ENCODE results near the gene MKRN3. TPM values are rescaled to one million over a fixed set of nuclear protein-coding genes. Genes with fewer than 3 reads are reported as not detected.

Gene MKRN3
- total RNA-seq, 1 experiment from 2014 or later, result not detected

DNA sequence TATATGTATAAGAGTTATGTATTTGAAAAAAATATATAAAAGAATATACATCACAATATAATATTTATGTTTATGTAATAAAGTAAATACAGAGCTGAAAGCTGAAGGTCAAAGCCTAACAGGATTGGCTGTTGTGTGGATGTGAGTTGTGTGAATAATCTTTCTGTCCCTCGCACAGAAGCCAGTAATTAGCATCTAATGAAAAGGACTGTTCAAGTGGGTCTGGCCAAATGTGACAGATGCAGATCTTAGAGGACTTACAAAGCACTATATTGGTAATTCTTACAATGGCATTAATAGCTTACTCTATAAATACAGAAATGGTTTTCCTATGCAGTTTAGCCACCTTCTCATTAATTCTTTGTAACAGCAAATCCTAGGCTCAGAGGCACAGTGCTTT, 2.4 kb downstream of the MKRN3 start (continued):
- TF ChIP-seq, protein P1, sequence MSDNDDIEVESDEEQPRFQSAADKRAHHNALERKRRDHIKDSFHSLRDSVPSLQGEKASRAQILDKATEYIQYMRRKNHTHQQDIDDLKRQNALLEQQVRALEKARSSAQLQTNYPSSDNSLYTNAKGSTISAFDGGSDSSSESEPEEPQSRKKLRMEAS (CRISPR knock-in tag; IDR thresholded peaks at IDR 0.05), result no peak
- TF ChIP-seq, protein P2, sequence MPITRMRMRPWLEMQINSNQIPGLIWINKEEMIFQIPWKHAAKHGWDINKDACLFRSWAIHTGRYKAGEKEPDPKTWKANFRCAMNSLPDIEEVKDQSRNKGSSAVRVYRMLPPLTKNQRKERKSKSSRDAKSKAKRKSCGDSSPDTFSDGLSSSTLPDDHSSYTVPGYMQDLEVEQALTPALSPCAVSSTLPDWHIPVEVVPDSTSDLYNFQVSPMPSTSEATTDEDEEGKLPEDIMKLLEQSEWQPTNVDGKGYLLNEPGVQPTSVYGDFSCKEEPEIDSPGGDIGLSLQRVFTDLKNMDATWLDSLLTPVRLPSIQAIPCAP (CRISPR knock-in tag; IDR thresholded peaks at IDR 0.05), result no peak
- TF ChIP-seq ZNF138 (CRISPR knock-in tag; conservative IDR thresholded peaks at IDR 0.05), result no peak

DNA sequence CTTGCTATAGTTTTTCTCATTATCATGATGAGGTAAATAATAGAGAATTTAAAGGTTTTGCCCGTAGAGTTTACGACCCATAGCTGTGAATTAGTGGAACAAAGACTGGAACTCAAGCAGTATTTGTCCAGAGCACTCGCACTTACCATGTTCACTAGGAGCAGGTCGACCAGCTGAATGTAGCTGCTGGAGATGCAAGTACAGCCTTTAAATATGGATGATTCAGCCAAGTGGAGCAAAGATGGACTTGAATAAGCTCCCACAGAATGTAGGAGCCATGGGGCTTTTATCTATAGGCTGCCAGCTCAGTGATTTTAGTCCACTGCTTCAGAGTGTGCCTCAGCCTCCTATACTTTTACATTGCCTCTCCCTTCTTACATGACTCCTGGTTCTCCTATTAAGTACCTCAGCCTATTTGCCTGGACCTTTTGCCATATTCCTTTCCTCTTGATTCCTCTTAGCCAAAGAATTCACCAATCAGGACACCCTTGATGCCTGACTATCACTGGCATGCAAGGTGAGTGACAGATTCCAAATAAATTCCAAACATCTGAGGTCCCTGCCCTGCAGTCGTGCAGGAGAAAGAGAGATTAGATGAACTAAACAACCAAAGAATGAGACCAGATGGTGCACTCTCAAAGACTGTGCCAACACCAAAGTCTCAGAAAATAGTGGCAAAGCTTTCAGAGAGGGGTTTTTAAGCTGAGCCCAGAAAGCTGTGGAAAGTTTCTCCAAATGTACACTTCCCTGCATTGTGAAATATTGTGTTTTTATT, 3.9 kb downstream of the MKRN3 start:
- DNase-seq (ENCODE audit: low spot score), result no peak
- H3K9me3 Mint-ChIP-seq, result peaks cover 60% of the 10 kb centered on the region
- peaks cover 8% of the 10 kb centered on the region for H3K4me1 Mint-ChIP-seq
- H3K27me3 Mint-ChIP-seq (ENCODE audit: low read depth), result peaks cover 5% of the 10 kb centered on the region
- TF ChIP-seq CREM (CRISPR knock-in tag; IDR thresholded peaks at IDR 0.05), result no peak
- no peak for TF ChIP-seq RORB (CRISPR knock-in tag; IDR thresholded peaks at IDR 0.05)
- TF ChIP-seq, protein P3, sequence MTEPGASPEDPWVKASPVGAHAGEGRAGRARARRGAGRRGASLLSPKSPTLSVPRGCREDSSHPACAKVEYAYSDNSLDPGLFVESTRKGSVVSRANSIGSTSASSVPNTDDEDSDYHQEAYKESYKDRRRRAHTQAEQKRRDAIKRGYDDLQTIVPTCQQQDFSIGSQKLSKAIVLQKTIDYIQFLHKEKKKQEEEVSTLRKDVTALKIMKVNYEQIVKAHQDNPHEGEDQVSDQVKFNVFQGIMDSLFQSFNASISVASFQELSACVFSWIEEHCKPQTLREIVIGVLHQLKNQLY (CRISPR knock-in tag; IDR thresholded peaks at IDR 0.05), result no peak
- no peak for TF ChIP-seq OVOL2 (CRISPR knock-in tag; IDR thresholded peaks at IDR 0.05; ENCODE audit: borderline replicate concordance)
- TF ChIP-seq FOXP1 (CRISPR knock-in tag; IDR thresholded peaks at IDR 0.05; ENCODE audit: borderline replicate concordance), result no peak
- no peak for TF ChIP-seq NFYB (CRISPR knock-in tag; conservative IDR thresholded peaks at IDR 0.05; ENCODE audit: low read depth)
- no peak for TF ChIP-seq GABPB1 (CRISPR knock-in tag; IDR thresholded peaks at IDR 0.05)
- no peak for TF ChIP-seq NR1H2 (CRISPR knock-in tag; IDR thresholded peaks at IDR 0.05)
- TF ChIP-seq, protein P4, sequence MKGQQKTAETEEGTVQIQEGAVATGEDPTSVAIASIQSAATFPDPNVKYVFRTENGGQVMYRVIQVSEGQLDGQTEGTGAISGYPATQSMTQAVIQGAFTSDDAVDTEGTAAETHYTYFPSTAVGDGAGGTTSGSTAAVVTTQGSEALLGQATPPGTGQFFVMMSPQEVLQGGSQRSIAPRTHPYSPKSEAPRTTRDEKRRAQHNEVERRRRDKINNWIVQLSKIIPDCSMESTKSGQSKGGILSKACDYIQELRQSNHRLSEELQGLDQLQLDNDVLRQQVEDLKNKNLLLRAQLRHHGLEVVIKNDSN (CRISPR knock-in tag; IDR thresholded peaks at IDR 0.05), result no peak
- peaks cover 38% of the 10 kb centered on the region for H3K36me3 Mint-ChIP-seq
- ATAC-seq, result no peak
- H3K27ac Mint-ChIP-seq, result no peak overlapping the region
- no peak overlapping the region for H3K4me3 Mint-ChIP-seq
- ChIA-PET CTCF (no interaction called here), POLR2A (no interaction called here)

DNA sequence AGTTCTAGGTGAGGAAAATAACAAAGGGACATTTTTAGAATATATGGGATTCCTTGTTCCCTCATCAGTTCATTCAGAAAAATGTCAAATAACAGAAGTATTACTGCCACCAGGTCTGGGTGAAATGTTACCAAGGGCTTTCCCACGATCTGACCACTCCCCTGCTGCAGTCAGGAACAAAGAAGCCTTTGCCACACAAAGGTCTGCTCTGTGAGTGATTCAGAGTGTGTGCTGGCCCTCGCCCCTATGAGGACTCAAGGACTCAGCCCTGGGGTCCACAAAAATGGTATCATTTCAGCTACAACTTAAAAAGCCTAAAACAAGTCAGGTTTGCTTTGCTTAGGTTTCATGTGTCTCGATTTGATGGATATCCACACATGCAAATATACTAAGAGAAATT, 5.0 kb downstream of the MKRN3 start:
- peaks cover 57% of the 10 kb centered on the region for H3K9me3 Mint-ChIP-seq
- no peak overlapping the region for H3K27ac Mint-ChIP-seq
- H3K4me1 Mint-ChIP-seq, result peaks cover 8% of the 10 kb centered on the region
- ATAC-seq (no peak), DNase-seq (ENCODE audit: low spot score) (no peak)
- H3K36me3 Mint-ChIP-seq, result peaks cover 29% of the 10 kb centered on the region
- no peaks in the 10 kb centered on the region; the same call in none of the 2 replicates for H3K27me3 Mint-ChIP-seq (ENCODE audit: low read depth)
- ChIA-PET POLR2A (no interaction called here), CTCF (no interaction called here)
- no peak overlapping the region for H3K4me3 Mint-ChIP-seq
- TF ChIP-seq ZNF263 (CRISPR knock-in tag; IDR thresholded peaks at IDR 0.05; ENCODE audit: low read depth), result no peak
- TF ChIP-seq, protein P5, sequence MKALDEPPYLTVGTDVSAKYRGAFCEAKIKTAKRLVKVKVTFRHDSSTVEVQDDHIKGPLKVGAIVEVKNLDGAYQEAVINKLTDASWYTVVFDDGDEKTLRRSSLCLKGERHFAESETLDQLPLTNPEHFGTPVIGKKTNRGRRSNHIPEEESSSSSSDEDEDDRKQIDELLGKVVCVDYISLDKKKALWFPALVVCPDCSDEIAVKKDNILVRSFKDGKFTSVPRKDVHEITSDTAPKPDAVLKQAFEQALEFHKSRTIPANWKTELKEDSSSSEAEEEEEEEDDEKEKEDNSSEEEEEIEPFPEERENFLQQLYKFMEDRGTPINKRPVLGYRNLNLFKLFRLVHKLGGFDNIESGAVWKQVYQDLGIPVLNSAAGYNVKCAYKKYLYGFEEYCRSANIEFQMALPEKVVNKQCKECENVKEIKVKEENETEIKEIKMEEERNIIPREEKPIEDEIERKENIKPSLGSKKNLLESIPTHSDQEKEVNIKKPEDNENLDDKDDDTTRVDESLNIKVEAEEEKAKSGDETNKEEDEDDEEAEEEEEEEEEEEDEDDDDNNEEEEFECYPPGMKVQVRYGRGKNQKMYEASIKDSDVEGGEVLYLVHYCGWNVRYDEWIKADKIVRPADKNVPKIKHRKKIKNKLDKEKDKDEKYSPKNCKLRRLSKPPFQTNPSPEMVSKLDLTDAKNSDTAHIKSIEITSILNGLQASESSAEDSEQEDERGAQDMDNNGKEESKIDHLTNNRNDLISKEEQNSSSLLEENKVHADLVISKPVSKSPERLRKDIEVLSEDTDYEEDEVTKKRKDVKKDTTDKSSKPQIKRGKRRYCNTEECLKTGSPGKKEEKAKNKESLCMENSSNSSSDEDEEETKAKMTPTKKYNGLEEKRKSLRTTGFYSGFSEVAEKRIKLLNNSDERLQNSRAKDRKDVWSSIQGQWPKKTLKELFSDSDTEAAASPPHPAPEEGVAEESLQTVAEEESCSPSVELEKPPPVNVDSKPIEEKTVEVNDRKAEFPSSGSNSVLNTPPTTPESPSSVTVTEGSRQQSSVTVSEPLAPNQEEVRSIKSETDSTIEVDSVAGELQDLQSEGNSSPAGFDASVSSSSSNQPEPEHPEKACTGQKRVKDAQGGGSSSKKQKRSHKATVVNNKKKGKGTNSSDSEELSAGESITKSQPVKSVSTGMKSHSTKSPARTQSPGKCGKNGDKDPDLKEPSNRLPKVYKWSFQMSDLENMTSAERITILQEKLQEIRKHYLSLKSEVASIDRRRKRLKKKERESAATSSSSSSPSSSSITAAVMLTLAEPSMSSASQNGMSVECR (CRISPR knock-in tag; IDR thresholded peaks at IDR 0.05; ENCODE audit: borderline replicate concordance), result no peak
- TF ChIP-seq, protein P6, sequence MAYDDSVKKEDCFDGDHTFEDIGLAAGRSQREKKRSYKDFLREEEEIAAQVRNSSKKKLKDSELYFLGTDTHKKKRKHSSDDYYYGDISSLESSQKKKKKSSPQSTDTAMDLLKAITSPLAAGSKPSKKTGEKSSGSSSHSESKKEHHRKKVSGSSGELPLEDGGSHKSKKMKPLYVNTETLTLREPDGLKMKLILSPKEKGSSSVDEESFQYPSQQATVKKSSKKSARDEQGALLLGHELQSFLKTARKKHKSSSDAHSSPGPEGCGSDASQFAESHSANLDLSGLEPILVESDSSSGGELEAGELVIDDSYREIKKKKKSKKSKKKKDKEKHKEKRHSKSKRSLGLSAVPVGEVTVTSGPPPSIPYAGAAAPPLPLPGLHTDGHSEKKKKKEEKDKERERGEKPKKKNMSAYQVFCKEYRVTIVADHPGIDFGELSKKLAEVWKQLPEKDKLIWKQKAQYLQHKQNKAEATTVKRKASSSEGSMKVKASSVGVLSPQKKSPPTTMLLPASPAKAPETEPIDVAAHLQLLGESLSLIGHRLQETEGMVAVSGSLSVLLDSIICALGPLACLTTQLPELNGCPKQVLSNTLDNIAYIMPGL (CRISPR knock-in tag; IDR thresholded peaks at IDR 0.05), result no peak
- TF ChIP-seq, protein P7, sequence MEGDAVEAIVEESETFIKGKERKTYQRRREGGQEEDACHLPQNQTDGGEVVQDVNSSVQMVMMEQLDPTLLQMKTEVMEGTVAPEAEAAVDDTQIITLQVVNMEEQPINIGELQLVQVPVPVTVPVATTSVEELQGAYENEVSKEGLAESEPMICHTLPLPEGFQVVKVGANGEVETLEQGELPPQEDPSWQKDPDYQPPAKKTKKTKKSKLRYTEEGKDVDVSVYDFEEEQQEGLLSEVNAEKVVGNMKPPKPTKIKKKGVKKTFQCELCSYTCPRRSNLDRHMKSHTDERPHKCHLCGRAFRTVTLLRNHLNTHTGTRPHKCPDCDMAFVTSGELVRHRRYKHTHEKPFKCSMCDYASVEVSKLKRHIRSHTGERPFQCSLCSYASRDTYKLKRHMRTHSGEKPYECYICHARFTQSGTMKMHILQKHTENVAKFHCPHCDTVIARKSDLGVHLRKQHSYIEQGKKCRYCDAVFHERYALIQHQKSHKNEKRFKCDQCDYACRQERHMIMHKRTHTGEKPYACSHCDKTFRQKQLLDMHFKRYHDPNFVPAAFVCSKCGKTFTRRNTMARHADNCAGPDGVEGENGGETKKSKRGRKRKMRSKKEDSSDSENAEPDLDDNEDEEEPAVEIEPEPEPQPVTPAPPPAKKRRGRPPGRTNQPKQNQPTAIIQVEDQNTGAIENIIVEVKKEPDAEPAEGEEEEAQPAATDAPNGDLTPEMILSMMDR (IDR thresholded peaks at IDR 0.05), result no peak
- TF ChIP-seq, protein P4 (CRISPR knock-in tag; IDR thresholded peaks at IDR 0.05), result no peak
- TF ChIP-seq, protein P3 (CRISPR knock-in tag; IDR thresholded peaks at IDR 0.05), result no peak
- TF ChIP-seq ZNF219 (CRISPR knock-in tag; IDR thresholded peaks at IDR 0.05; ENCODE audit: borderline replicate concordance), result no peak
- no peak for TF ChIP-seq KAT7 (CRISPR knock-in tag; IDR thresholded peaks at IDR 0.05; ENCODE audit: borderline replicate concordance)
